ENCODE results near the gene PLTP. TPM values are rescaled to one million over a fixed set of nuclear protein-coding genes. Genes with fewer than 3 reads are reported as not detected.

The PLTP gene
- total and polyA plus RNA-seq, 2 of the 13 experiments (the other 11 are each of a cell fraction or from before 2014, with no cell fraction given) = 16.9 to 28.6 TPM

- TF ChIP-seq ZNF407 (CRISPR knock-in tag; IDR thresholded peaks at IDR 0.05; ENCODE audit: not compliant biosample characterization) (no peak), NFE2L2 (IDR thresholded peaks at IDR 0.05; ENCODE audit: low read length) (no peak), ARID4A (CRISPR knock-in tag; IDR thresholded peaks at IDR 0.05; ENCODE audit: borderline replicate concordance) (peak; percentile 62; the same call in 1 of the 2 replicates), ZNF737 (CRISPR knock-in tag; IDR thresholded peaks at IDR 0.05; ENCODE audit: borderline replicate concordance) (no peak), SP2 (CRISPR knock-in tag; IDR thresholded peaks at IDR 0.05) (no peak), MAFK (conservative IDR thresholded peaks at IDR 0.05 in 1 of 2, IDR thresholded peaks at IDR 0.05 in 1 of 2; ENCODE audit: low read length in 2 of 2) (no peak), DR1 (CRISPR knock-in tag; IDR thresholded peaks at IDR 0.05) (peak; percentile 37; the same call in 1 of the 2 replicates), GABPA (IDR thresholded peaks at IDR 0.05; ENCODE audit: low read depth, low read length) (no peak), GABPA (CRISPR knock-in tag; IDR thresholded peaks at IDR 0.05; ENCODE audit: low read depth) (no peak), NFIC (IDR thresholded peaks at IDR 0.05; ENCODE audit: low read length) (0 out of 2 replicates have a peak, but pooled peaks have one; percentile 77), ZNF556 (CRISPR knock-in tag; IDR thresholded peaks at IDR 0.05; ENCODE audit: borderline replicate concordance) (no peak; the same call in 1 of the 2 replicates), ZSCAN21 (CRISPR knock-in tag; IDR thresholded peaks at IDR 0.05; ENCODE audit: borderline replicate concordance) (no peak; the same call in 1 of the 2 replicates), ZNF513 (CRISPR knock-in tag; conservative IDR thresholded peaks at IDR 0.05) (no peak), ETV6 (CRISPR knock-in tag; conservative IDR thresholded peaks at IDR 0.05) (peak; percentile 63; the same call in 1 of the 2 replicates), ZFP36L2 (CRISPR knock-in tag; IDR thresholded peaks at IDR 0.05) (no peak)
Observed at GRCh38 chr20:45933266-45934045, 21.5 kb upstream of the PLTP start (continued).

Measured in HepG2 (cell line).